Measurements from ENCODE around the gene CLTB.
"Not testable (repeated sequence)": the region's sequence is repeated elsewhere in the genome, so short reads cannot be mapped to it uniquely, and the experiment has no call there.

CLTB gene

GRCh38 chr5:176415952-176416924, at the start of gene CLTB:
TSS of gene CLTB (minus strand) at chr5:176416539. CDS start at chr5:176416363, 176 bp downstream.
- DNase-seq, result peak; percentile 81

- no peak for DNase-seq
Measured at GRCh38 chr5:176463113-176463764, 46.9 kb upstream of the CLTB start.

GRCh38 chr5:176461349-176461748, 45.0 kb upstream of the CLTB start:
- DNase-seq, result no peak

- no peak for DNase-seq
Measured at GRCh38 chr5:176458904-176459561, 42.7 kb upstream of the CLTB start.

GRCh38 chr5:176454724-176455394, 38.5 kb upstream of the CLTB start:
- DNase-seq, result no peak

GRCh38 chr5:176450077-176450476, 33.7 kb upstream of the CLTB start:
- no peak for DNase-seq

- peak; percentile 89 for DNase-seq
Measured at GRCh38 chr5:176447978-176448608, 31.8 kb upstream of the CLTB start, which contains the start of gene FAF2. TSS of gene FAF2 (plus strand) at chr5:176448385. CDS start at chr5:176448408, 23 bp downstream.

- DNase-seq, result peak; percentile 47
Measured at GRCh38 chr5:176447591-176447977, 31.2 kb upstream of the CLTB start.

- DNase-seq, result peak; percentile 45
Measured at GRCh38 chr5:176446884-176447590, 30.7 kb upstream of the CLTB start.

GRCh38 chr5:176446028-176446665, 29.8 kb upstream of the CLTB start:
- DNase-seq, result no peak

- DNase-seq, result no peak
Measured at GRCh38 chr5:176444742-176445141, 28.4 kb upstream of the CLTB start.

- DNase-seq, result not testable (repeated sequence)
Measured at GRCh38 chr5:176442911-176443310, 26.6 kb upstream of the CLTB start.

- no peak for DNase-seq
Measured at GRCh38 chr5:176441921-176442323, 25.6 kb upstream of the CLTB start.

GRCh38 chr5:176440927-176441706, 24.8 kb upstream of the CLTB start:
- DNase-seq, result no peak

- DNase-seq, result no peak
Measured at GRCh38 chr5:176438959-176439757, 22.8 kb upstream of the CLTB start.

GRCh38 chr5:176436656-176437055, 20.3 kb upstream of the CLTB start:
- DNase-seq, result no peak

- no peak for DNase-seq
Measured at GRCh38 chr5:176432707-176433106, 16.4 kb upstream of the CLTB start.

GRCh38 chr5:176429972-176430371, 13.6 kb upstream of the CLTB start:
- DNase-seq, result no peak

- DNase-seq, result no peak
Measured at GRCh38 chr5:176427971-176428370, 11.6 kb upstream of the CLTB start.

Measured in NCI-H1092 treated with DMSO at 0.1 percent for 48 hours (cell line).